ENCODE measurements around the gene DDB1.

Gene DDB1

GRCh38 chr11:61354208-61354607 is 21.3 kb upstream of the DDB1 start:
- TF ChIP-seq ZFX (IDR thresholded peaks at IDR 0.05): no peak
- TF ChIP-seq CTCF (conservative IDR thresholded peaks at IDR 0.05): no peak
- H3K27ac ChIP-seq: no peak overlapping the region

GRCh38 chr11:61353131-61354067 is 20.5 kb upstream of the DDB1 start:
- TF ChIP-seq CTCF (conservative IDR thresholded peaks at IDR 0.05) (no peak), ZFX (IDR thresholded peaks at IDR 0.05) (no peak)
- no peak overlapping the region for H3K27ac ChIP-seq

GRCh38 chr11:61352038-61352437 is 19.1 kb upstream of the DDB1 start:
- TF ChIP-seq ZFX (IDR thresholded peaks at IDR 0.05): no peak
- TF ChIP-seq CTCF (conservative IDR thresholded peaks at IDR 0.05): no peak
- H3K27ac ChIP-seq: no peak overlapping the region

- TF ChIP-seq CTCF (conservative IDR thresholded peaks at IDR 0.05) (no peak), ZFX (IDR thresholded peaks at IDR 0.05) (no peak)
- no peak overlapping the region for H3K27ac ChIP-seq
Measured at GRCh38 chr11:61350803-61351202, 17.9 kb upstream of the DDB1 start.

- TF ChIP-seq ZFX (IDR thresholded peaks at IDR 0.05) (no peak), CTCF (conservative IDR thresholded peaks at IDR 0.05) (no peak)
- no peak overlapping the region for H3K27ac ChIP-seq
Measured at GRCh38 chr11:61350336-61350735, 17.4 kb upstream of the DDB1 start.

GRCh38 chr11:61349916-61350315 is 17.0 kb upstream of the DDB1 start:
- no peak overlapping the region for H3K27ac ChIP-seq
- no peak for TF ChIP-seq CTCF (conservative IDR thresholded peaks at IDR 0.05)
- TF ChIP-seq ZFX (IDR thresholded peaks at IDR 0.05): no peak

GRCh38 chr11:61349189-61349751 is 16.4 kb upstream of the DDB1 start:
- no peak overlapping the region for H3K27ac ChIP-seq
- no peak for TF ChIP-seq CTCF (conservative IDR thresholded peaks at IDR 0.05)
- no peak for TF ChIP-seq ZFX (IDR thresholded peaks at IDR 0.05)
